OCI-LY1 (cell line): ENCODE measurements around the gene CRYZ.
"Not testable (repeated sequence)": the region's sequence is repeated elsewhere in the genome, so short reads cannot be mapped to it uniquely, and the experiment has no call there.

ENCODE experiments used
- H2AFZ ChIP-seq: fragments of 200-600 bp; sonication (generic), shearing (Covaris generic); 2 replicates; pipeline ENCODE4 v1.6.0; 2014; ENCODE audit warnings: antibody characterized with exemption, mild to moderate bottlenecking, low read length
- H3F3A ChIP-seq: fragments of 200-600 bp; sonication (generic), shearing (Covaris generic); 2 replicates; pipeline ENCODE4 v1.6.0; 2014; ENCODE audit warnings: mild to moderate bottlenecking, antibody characterized with exemption, low read length, moderate library complexity; ENCODE audit not compliant: insufficient read depth
- H3K27ac ChIP-seq: fragments of 200-600 bp; sonication (generic); 2 replicates; pipeline ENCODE4 v1.5.1; 2014; ENCODE audit warnings: low read length, mixed run types, mild to moderate bottlenecking, low read depth; ENCODE audit not compliant: poor library complexity, severe bottlenecking
- H3K27me3 ChIP-seq: fragments of 200-600 bp; sonication (generic); 2 replicates; pipeline ENCODE4 v1.6.0; 2014; ENCODE audit warnings: antibody characterized with exemption, mild to moderate bottlenecking, low read length, moderate library complexity; ENCODE audit not compliant: insufficient read depth
- H3K36me3 ChIP-seq: fragments of 200-600 bp; sonication (generic); 2 replicates; pipeline ENCODE4 v1.6.1; 2014; ENCODE audit warnings: mild to moderate bottlenecking, antibody characterized with exemption, low read length, moderate library complexity, mixed read lengths; ENCODE audit not compliant: insufficient read depth
- H3K4me1 ChIP-seq: fragments of 200-600 bp; sonication (generic); 2 replicates; pipeline ENCODE4 v1.5.1; 2014; ENCODE audit warnings: mild to moderate bottlenecking, low read length, moderate library complexity; ENCODE audit not compliant: insufficient read depth, severe bottlenecking
- H3K4me2 ChIP-seq: fragments of 200-600 bp; sonication (generic), shearing (Covaris generic); 2 replicates; pipeline ENCODE4 v1.6.1; 2014; ENCODE audit warnings: low read length
- H3K4me3 ChIP-seq: fragments of 200-600 bp; sonication (generic); 2 replicates; pipeline ENCODE4 v1.5.1; 2014; ENCODE audit warnings: low read length, low read depth, mild to moderate bottlenecking, mixed read lengths; ENCODE audit not compliant: poor library complexity, severe bottlenecking
- H3K79me2 ChIP-seq: fragments of 200-600 bp; shearing (Covaris generic); 2 replicates; pipeline ENCODE4 v1.6.1; 2016; ENCODE audit warnings: mixed run types, low read length, mixed read lengths; ENCODE audit not compliant: insufficient read depth
- H3K9ac ChIP-seq: fragments of 200-600 bp; sonication (generic), shearing (Covaris generic); 2 replicates; pipeline ENCODE4 v1.6.1; 2014; ENCODE audit warnings: mild to moderate bottlenecking, low read length, mixed read lengths
- H3K9me2 ChIP-seq: fragments of 200-600 bp; sonication (generic), shearing (Covaris generic); 2 replicates; pipeline ENCODE4 v1.6.1; 2014; ENCODE audit warnings: low read depth, mild to moderate bottlenecking, low read length, mixed read lengths
- H3K9me3 ChIP-seq: fragments of 200-600 bp; shearing (Covaris generic); 2 replicates; pipeline ENCODE4 v1.6.1; 2014; ENCODE audit warnings: low read length, mixed read lengths
- H4K20me1 ChIP-seq: fragments of 200-600 bp; sonication (generic), shearing (Covaris generic); 2 replicates; pipeline ENCODE4 v1.6.0; 2016; ENCODE audit warnings: mild to moderate bottlenecking, low read length; ENCODE audit not compliant: insufficient read depth
- EZH2 ChIP-seq: fragments of 200-600 bp; sonication (generic), shearing (Covaris generic); IDR thresholded peaks from 2 replicates; pipeline ENCODE4 v1.8.0; 2017; ENCODE audit warnings: borderline replicate concordance, mixed run types, mild to moderate bottlenecking, antibody characterized with exemption, low read length, moderate library complexity, mixed read lengths
- TF ChIP-seq, protein P1 (sequence below): fragments of 200-600 bp; sonication (generic), shearing (Covaris generic); IDR thresholded peaks from 2 replicates; pipeline ENCODE4 v1.5.1; 2017; ENCODE audit warnings: mild to moderate bottlenecking, antibody characterized with exemption, low read length, moderate library complexity, mixed read lengths

The CRYZ gene

GRCh38 chr1:74766579-74766978 is 33.7 kb upstream of the CRYZ start:
- Histone ChIP-seq H3K27me3 (no peaks in the 10 kb centered on the region), H3F3A (no peaks in the 10 kb centered on the region), H3K79me2 (no peaks in the 10 kb centered on the region), H3K36me3 (peaks cover 17% of the 10 kb centered on the region; the same call in 1 of the 2 replicates), H4K20me1 (no peaks in the 10 kb centered on the region), H3K4me2 (no peak overlapping the region), H3K9me2 (no peaks in the 10 kb centered on the region), H3K4me1 (no peaks in the 10 kb centered on the region), H3K9me3 (no peaks in the 10 kb centered on the region), H3K4me3 (no peak overlapping the region), H2AFZ (no peak overlapping the region), H3K9ac (no peak overlapping the region), H3K27ac (no peak overlapping the region)
- TF ChIP-seq EZH2: no peak
- TF ChIP-seq, protein P1, sequence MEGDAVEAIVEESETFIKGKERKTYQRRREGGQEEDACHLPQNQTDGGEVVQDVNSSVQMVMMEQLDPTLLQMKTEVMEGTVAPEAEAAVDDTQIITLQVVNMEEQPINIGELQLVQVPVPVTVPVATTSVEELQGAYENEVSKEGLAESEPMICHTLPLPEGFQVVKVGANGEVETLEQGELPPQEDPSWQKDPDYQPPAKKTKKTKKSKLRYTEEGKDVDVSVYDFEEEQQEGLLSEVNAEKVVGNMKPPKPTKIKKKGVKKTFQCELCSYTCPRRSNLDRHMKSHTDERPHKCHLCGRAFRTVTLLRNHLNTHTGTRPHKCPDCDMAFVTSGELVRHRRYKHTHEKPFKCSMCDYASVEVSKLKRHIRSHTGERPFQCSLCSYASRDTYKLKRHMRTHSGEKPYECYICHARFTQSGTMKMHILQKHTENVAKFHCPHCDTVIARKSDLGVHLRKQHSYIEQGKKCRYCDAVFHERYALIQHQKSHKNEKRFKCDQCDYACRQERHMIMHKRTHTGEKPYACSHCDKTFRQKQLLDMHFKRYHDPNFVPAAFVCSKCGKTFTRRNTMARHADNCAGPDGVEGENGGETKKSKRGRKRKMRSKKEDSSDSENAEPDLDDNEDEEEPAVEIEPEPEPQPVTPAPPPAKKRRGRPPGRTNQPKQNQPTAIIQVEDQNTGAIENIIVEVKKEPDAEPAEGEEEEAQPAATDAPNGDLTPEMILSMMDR: no peak

DNA sequence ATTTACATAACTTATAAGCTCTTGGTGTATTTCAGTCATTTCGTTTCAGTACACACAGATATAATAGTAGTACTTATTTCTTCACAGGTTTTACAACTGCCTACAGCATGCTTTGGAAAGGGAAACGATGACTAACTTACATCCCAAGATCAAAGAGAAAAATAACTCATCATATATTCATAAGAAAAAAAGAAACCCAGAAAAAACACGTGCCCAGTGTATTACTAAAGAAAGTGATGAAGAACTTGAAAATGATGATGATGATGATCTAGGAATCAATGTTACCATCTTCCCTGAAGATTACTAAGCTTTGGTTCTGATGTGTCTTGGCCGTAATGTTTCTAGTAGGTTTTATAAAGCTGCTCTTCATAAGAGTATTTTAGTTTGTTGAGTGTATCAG is 31.0 kb upstream of the CRYZ start:
- Histone ChIP-seq H3K4me3 (no peak overlapping the region), H3K4me2 (no peak overlapping the region), H4K20me1 (no peaks in the 10 kb centered on the region), H3K27ac (no peak overlapping the region), H2AFZ (no peak overlapping the region), H3K9ac (no peak overlapping the region), H3K36me3 (peaks cover 32% of the 10 kb centered on the region), H3K79me2 (no peaks in the 10 kb centered on the region), H3F3A (no peaks in the 10 kb centered on the region), H3K9me2 (no peaks in the 10 kb centered on the region), H3K9me3 (no peaks in the 10 kb centered on the region), H3K27me3 (no peaks in the 10 kb centered on the region), H3K4me1 (no peaks in the 10 kb centered on the region)
- TF ChIP-seq, protein P1: no peak
- TF ChIP-seq EZH2: no peak

- not testable (repeated sequence) for H3F3A ChIP-seq, H3K4me2 ChIP-seq, H3K4me3 ChIP-seq, H3K9me3 ChIP-seq, H3K79me2 ChIP-seq, H3K9me2 ChIP-seq, H2AFZ ChIP-seq, H3K27me3 ChIP-seq, H3K27ac ChIP-seq, H4K20me1 ChIP-seq, H3K9ac ChIP-seq, H3K4me1 ChIP-seq
- peaks cover 75% of the 10 kb centered on the region for H3K36me3 ChIP-seq
These were observed 23.8 kb upstream of the CRYZ start for GRCh38 chr1:74756650-74757049.

DNA sequence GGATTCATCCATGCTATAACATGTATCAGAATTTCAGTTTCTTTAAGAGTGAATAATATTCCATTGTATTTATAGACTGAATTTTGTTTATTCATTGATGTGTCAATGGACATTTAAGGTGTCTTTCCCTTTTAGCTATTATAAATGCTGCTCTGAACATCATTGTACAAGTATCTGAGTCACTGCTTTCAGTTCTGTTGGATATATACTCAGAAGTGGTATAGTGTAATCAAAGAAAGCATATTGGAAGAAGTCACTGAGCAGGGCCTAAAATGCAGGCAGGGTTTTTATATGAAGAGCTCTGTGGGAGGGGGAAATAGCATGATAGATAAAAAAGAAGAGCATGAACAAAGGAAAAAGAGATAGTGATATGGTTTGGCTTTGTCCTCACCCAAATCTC is 22.6 kb upstream of the CRYZ start:
- Histone ChIP-seq H3K4me2 (no peak overlapping the region), H4K20me1 (no peaks in the 10 kb centered on the region), H3K4me1 (no peaks in the 10 kb centered on the region), H3K4me3 (no peak overlapping the region), H3K79me2 (no peaks in the 10 kb centered on the region), H2AFZ (no peak overlapping the region), H3K9me2 (no peaks in the 10 kb centered on the region), H3K27me3 (no peaks in the 10 kb centered on the region), H3K9me3 (no peaks in the 10 kb centered on the region), H3K9ac (no peak overlapping the region), H3F3A (no peaks in the 10 kb centered on the region), H3K36me3 (peaks cover 70% of the 10 kb centered on the region), H3K27ac (no peak overlapping the region)
- no peak for TF ChIP-seq EZH2
